Left forelimb (tissue), 1 donor: ENCODE results near the gene FAM186B.
"Not testable (repeated sequence)": the region's sequence is repeated elsewhere in the genome, so short reads cannot be mapped to it uniquely, and the experiment has no call there.

Source experiments
- DNase-seq: peaks from one replicate; pipeline ENCODE4 v3.0.0-alpha.2; 2018; ENCODE audit warnings: low spot score

The FAM186B gene, protein sequence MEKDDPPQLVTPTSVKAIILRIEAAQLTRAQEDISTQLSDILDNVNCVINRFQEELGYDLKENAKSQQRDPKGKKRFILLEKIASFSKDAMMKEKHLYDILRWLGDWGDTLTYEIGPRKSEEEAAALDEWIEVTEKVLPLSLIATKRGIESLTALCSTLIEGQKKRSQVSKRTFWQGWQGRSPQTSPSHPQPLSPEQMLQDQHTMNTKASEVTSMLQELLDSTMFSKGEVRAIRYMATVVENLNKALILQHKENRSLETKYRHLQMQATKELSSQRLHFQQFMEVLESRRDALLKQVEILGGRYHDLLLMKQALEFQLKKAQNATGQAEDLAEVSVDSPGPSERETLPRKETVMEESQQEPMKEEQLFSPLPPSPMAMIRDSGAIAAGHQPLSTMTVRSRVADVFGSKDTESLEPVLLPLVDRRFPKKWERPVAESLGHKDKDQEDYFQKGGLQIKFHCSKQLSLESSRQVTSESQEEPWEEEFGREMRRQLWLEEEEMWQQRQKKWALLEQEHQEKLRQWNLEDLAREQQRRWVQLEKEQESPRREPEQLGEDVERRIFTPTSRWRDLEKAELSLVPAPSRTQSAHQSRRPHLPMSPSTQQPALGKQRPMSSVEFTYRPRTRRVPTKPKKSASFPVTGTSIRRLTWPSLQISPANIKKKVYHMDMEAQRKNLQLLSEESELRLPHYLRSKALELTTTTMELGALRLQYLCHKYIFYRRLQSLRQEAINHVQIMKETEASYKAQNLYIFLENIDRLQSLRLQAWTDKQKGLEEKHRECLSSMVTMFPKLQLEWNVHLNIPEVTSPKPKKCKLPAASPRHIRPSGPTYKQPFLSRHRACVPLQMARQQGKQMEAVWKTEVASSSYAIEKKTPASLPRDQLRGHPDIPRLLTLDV

DNA sequence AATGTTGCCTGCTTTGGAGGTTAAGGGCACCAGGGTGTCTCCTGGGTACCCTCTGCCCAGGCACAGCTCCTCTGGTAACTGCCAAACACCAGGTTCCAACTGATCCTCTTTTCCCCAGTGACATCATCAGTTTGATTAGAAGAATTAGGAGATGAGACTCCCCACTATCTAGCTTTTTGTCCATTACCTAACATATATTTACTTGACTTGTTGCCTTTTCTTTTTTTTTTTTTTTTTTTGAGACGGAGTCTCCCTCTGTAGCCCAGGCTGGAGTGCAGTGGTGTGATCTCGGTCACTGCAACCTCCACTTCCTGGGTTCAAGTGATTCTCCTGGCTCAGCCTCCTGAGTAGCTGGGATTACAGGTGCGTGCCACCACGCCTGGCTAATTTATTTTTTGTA is at the start of gene FAM186B:
TSS of gene FAM186B (minus strand) at position 101 of the 400 bp plus-strand sequence. CDS start 162 bp downstream, outside the sequence.
- DNase-seq: not testable (repeated sequence)

DNA sequence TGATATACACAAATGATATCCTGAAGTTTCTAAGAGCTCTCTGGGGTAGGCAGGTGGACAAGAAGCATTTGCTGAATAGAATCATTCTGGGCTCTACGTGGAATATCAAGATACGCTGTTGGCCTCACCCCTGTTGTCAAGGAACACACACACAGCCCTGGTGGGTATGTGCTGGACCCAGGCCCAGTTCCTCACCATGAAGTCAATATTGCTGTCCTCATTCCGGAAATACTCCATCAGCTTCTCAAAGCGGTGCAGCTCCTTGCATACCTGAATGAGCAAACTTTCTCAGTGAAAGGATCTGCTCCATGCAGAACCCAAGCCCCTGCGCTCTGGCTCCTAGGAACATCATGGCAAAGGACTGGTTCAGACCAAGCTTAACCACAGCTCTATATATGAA is 49.3 kb upstream of the FAM186B start:
- DNase-seq: no peak

DNA sequence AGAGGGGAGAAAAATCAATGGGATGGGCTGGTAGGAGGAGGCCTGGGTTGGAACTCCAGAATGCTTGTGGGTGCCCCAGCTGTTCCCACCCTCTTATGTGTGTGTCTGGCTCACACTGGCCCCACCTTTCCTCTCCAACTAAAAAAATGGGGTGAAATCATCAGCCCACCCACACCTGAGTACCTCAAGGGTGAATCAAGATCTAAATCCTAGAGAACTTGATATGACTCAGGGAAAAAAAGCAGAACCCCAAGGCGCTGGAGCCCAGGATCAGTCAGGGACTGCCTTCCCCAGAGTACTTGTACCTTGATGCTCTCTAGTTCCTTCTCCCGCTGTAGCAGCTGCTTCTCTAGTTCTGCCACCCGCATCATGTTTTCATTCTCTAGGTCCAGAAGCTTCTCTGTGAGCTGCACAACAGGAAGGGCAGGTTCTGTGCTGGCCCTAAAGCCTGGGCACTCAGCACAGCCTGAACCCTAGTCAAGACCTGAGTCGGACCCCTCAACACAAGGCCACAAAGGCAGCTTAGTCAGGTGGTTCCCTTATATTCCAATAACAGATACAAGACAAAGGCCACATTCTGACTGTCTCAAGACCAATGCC is 47.6 kb upstream of the FAM186B start:
- no peak for DNase-seq

DNA sequence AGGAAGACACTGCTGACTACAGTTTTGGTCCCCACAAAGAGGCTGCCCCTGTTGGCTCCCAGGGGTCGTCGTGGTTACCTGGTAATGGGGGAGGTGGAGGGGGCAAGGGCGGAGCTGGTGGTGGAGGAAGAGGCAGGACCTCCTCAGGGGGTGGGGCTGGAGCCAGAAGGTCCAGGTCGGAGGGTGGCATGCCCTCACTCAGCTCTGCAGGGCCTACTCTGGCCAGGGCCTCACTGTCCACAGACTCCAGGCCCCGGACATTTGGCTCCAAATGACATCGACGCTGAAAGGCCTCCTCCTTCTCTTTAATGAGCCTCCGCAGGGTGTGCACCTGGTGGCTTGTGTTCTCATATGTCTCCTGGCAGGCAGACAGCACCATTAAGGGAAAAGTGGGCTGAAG is 46.4 kb upstream of the FAM186B start:
- no peak for DNase-seq

DNA sequence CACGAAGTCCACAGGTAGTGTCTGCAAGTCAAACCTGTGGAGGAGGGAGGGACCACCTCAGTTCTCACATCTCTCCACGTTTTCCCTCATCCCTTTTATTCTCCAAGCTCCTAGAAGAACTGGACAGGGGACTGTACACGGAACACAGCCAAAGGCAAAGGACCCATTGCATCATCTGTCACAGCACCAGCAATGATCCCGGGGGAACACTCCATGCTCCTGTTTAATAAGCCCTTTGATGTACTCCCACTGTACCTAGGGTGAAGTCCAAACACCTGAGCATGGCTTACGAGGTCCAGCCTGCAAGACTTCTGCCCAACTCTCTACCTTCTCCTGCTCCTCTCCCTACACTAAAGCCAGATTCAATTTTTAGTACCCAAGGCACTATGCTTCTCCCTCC is 44.5 kb upstream of the FAM186B start:
- DNase-seq: no peak

DNA sequence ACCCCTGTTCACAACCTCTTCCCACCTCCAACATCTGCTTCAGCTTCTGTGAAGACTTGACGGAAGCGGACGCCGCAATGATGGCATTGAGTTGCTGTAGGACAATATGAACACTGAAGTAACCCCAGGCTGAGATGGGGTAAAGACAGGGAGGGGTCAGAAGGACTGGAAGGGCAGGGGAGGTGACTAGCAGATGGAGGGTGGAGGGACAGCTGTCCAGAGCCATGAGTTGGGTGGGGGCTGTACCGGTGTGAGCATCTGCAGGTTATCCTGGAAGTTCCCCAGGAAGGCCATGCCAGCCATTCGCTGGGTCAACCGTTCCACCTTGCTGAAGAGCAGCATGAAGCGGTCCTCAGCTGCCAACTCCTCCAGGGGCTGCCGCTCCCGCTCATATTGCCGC is 44.0 kb upstream of the FAM186B start:
- no peak for DNase-seq

DNA sequence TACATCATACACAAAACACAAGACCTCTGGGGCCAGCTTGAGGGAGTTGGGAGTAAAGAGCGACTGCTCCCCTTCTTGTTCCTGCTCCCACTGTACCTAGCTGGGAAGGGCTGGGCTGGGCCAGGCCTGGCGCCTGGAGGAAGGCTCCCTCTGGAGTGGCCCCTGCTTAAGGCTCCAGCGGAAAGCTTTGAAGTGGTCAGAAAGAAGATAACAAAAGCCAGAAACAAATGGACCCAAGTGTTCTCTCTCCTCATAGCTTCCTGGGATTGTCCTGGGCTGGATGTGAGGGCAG is 43.2 kb upstream of the FAM186B start:
- DNase-seq: no peak

DNA sequence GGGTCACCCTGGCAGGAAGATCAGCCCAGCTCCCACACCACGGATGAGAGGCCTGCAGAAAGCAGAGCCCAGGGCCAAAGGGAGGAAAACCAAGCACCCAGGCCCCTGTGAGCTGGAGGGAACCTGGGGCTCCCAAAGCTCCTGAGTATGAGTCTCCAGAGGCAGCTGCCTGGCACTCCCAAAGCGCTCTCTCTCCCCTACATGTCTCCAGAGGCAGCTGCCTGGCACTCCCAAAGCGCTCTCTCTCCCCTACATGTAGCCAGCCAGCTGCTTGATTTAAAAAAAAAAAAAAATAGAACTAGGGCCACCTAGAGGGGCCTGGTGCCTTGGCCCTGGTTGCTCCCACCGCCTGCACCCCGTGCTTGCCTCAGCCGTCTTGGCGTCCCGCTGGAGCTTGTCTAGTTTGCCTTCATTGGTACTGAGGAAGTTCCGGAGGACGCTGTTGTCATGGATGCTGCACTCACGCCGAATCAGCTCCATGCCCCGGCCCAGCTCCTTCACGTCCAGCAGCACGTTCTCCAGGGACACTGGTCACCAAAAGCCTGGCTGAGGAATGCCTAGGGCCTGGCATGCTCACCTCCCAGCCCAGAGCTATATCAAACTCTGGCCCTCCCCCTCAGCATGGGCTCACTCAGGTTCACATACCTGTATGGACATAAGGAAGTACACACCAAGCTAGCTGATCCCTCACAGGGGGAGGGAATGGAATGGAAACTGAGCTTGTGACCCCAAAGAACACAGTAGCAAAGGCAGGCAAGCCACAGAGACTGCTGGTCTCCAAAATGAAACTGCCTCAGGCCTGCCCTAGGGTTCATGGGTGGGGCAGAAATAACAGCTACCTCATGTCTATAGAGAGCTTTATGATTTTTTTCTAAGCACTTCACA is 42.6 kb upstream of the FAM186B start:
- DNase-seq: no peak

DNA sequence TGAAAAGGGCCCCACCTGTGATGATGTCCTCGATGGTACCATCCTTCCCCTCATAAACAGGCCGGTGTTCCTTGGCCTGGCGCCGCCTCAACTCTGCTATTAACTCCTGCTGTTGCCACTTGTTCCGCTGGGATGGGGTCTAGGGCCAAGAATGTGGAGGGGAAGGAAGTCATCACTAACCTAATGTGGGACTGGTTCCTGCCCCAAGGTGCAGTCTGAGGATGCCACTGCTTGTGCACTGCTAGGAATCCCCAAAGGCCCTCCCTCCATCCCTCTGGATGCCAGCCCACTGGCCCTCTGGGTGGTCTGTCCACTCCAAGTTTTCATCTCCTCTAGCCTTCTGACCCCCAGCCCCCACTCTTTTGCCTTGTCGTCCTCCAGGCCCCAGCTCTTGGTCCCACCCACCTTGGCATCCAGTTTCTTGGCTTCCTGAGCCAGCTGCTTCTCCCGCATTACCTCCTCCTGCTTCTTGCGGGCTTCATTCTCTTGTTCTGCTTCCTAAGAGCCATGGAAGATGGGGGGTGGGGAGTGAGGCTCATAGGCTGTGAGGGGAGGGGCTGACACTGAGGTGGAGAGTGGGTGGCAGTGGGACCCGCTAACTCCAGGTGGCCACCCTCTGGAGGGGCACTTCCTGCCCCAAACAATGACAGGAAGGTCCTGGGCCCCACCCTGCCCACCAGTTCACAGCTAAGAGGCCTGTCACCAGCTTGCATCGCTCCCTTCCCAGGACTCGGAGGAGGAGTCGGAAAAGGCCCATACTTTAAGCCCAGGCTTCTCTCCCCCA is 41.6 kb upstream of the FAM186B start:
- no peak for DNase-seq

DNA sequence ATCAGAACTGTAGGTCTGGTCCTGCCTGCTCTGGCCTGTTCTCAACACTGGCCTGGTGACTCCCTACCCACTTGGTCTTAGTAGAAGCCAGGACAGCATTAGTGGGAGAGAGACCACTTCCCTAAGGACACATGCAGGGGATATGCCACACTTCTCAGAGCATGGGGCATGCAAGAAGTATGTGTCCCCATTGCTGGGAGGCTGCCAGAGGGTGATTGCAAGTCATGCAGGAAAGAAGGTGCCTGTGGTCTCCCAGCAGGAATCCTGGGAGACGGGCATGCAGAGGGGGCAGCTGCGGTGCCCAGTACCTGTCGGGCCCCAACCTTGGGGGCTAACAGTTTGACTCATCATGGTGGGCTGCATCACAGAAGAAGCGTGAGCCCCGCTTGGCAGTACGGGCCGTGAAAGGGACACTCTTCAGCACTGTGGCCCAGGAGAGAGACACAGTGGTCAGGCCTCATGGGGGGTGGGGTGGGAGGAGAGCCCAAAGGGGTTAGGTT is 40.9 kb upstream of the FAM186B start:
- no peak for DNase-seq

DNA sequence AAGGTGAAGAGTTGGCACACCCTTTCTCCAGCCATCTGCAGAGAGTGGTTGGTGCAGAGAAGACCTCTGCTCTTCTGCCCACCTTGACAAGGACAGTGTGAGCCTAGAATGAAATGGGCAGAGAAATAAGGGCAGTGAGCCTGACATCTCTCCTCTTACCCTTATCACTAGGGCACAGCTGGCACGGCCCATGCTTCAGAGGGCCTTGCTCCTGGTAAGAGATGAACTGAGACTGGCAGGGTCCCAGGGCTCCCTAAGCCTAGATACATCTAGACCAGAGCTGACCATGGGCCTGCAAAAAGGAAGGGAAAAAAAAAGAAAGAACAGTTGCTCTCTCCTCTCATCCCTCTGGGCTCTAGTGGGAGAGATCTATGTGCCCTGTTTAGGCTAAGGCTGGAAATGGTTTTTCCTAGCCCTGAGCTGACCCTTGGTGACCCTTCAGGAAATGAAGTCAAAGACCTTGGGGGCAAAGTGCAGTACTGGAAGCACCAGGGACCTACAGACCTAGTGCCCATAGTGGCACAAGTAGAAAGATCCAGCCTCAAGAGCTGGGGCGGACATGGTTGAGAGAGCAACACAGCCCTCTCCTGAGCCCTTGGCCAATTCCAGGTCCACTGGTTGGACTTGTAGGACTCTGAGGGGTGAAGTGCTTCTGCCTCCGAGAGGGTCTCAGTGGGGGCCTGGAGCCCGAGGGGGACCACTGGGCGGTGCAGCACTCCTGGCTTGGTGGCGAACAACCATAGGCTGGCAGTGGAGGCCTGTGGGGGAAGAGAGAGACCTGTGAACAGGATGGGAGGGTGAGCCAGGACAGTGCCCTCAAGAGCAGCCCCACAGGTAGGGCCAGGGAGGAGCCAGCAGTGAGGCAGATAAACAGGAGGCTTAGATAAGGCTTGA is 40.0 kb upstream of the FAM186B start:
- DNase-seq: no peak

DNA sequence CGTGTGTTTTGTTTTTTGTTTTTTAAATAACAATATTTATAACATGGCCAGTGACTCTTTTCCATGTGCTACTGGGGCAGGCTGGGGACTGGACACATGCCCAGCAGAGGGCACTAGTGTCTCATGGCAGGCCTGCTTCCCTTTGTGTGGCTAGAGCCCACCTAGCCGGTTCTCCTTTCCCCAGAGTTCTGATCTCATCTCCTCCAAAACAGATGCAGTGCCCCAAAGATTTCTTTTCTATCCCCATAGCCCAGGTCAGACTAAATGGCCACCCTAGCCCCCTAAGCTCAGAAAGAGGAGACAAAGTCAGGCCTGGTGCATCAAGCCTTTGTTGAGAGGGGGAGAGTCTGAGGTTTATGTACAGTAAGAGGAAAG is 39.2 kb upstream of the FAM186B start:
- peak; percentile 83 for DNase-seq

DNA sequence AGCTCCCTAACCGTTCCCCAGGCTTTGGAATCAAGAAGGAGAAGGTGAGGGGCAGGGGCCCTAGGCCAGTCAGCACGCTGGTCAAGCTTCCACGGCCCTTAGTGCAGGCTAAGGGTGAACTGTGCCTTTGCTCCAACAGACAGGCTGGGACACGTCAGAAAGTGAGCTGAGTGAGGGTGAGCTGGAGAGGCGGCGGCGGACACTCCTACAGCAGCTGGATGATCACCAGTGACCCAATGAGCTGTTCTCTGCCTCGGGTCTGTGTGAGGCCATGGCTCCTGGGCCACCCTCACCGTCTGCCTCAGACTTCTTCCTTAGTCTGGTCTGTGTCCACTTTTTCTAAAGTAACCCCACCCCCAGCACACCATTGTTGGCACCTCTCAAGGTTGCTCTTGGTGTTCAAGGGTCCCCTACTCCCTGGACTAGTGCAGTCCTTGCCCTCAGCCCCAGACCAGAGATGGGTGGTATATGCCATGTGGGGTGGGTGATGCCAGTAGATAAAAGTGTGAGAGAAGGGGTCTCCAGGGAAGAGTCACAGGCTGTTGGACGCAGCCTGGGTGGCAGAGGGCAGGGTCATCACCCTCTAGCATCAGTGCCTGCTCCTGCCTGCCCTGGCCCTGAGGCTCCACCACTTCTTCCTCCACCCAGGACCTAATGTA is 38.7 kb upstream of the FAM186B start:
- no peak for DNase-seq

DNA sequence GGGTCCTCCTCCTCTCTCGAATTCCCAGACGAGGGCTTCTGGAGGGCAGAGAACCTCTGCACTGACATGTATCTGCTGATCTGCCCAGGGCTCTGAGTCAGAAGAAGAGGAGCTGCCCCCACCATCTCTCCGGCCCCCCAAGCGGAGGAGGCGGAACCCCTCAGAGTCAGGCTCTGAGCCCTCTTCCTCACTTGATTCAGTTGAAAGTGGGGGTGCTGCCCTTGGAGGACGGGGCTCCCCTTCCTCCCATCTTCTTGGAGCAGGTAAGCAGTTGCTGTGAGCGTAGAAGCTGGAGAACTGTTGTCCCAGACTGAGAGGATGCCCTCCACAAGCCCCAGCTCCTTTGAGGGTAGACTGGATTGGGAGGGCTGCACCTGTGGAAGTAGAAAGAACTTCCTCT is 37.7 kb upstream of the FAM186B start:
- no peak for DNase-seq

DNA sequence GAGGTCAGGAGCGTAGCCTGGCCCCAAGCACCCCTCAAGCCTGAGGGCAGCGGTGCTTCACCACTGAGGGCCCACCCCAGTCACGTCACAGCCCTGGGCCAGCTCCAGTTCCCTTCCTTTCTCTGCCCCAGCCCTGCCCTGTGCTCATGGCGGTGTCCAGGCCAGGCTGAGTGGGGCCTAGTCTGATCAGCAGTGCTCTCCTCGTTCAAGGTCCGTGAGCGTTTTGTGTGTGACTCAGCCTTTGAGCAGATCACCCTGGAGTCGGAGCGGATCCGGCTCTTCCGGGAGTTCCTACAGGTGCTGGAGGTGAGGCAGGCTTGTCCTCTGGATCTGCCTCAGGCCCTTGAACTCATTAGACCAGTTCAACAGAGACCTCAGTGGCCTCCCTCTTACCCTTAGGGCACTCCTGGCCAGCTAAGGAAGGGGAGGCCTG is 36.9 kb upstream of the FAM186B start:
- no peak for DNase-seq

DNA sequence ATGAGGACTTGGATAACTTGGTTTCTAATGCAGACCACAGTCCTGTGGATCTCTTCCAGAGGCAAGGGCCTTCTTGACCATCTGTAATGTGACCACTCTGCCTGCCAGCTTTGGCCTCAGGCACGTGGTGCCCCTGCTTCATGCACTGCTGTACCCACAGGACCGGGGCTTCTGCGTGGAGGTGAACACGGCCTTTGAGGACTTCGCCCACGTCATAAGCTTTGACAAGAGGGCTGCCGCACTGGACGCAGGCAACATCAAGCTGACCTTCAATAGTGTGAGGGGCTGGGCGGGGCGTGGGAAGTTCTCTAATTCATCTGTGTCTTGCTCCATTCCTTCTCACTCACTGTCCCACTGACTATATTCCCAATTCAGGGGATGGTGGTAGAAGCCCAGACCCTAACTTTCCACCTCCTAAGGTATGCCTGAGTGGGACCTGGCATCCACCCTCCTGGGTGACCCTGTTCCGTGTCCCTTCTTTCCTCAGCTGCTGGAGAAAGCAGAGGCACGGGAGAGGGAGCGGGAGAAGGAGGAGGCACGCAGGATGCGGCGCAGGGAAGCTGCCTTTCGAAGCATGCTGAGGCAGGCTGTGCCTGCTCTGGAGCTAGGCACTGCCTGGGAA is 36.4 kb upstream of the FAM186B start:
- DNase-seq: no peak

DNA sequence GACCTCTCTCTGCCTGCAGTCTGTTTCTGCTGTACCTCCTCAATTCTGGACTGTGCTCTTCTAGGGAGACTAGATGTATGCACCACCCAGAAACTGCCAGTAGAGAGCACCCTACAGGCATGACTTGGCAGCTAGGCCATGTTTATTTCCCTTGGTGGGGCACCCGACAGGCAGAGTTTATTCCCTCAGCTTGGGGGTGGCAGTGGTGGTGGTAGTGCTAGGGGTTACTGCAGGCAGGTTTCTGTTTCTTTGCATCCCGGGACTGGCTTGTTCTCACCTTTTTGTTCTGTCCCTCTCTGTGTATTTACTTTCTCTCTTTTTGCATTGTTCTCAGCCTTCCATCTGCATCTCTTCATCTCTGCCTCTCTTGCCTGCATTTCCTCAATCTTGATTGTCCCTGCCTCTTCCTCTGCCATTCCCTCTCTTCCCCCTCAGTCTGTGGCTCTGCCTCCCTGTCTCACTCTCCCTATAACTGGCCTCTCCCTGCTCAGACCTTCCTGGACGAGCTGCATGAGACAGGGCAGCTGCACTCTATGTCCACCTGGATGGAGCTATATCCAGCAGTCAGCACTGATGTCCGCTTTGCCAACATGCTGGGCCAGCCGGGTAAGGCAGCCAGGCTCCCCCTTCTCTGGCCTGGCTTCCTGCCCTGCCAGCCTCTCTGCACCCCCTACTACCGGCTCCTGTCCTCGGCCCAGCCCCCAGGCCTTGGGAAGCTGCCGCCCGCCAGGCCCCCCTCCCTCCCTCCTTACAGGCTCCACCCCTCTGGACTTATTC is 31.7 kb upstream of the FAM186B start:
- DNase-seq: peak; percentile 76

DNA sequence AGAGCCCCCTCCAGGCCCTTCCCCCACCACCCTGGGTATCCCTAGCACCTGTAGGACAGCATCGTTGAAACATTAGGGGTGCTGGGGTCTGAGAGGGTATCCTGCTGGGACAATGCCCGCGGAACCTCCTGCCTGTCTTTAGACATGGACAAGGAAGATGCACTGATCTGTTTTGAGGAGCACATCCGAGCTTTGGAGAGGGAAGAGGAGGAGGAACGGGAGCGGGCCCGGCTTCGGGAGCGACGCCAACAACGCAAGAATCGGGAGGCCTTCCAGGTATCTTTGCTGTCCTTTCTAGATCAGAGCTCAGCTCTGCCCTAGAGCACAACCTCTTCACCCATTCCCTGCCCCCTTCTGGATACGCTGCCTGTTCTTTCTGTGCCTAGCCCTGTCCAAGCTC is 31.1 kb upstream of the FAM186B start:
- DNase-seq: peak; percentile 70
